Upper lobe of left lung (tissue), 6 donors: ENCODE results near the gene MORN1. TPM values are rescaled to one million over a fixed set of nuclear protein-coding genes. Genes with fewer than 3 reads are reported as not detected.

Experiments
- ATAC-seq, 2 donors: fragments of 200-7000 bp; cut with Tn5 transposase; one replicate each; pipeline ENCODE4 v1.9.1; 2022; ENCODE audit warnings: mild to moderate bottlenecking in 2 of 2, moderate library complexity in 2 of 2; ENCODE audit not compliant: low FRiP score in 2 of 2
- DNase-seq, 2 donors: peaks; one replicate each; pipeline ENCODE4 v3.0.0-alpha.2; 2019 to 2020
- H3K27ac ChIP-seq, 4 donors: fragments of 200-600 bp; sonication (generic); one replicate each; pipeline ENCODE4 v1.5.1; 2016 to 2019
- H3K27me3 ChIP-seq, 4 donors: fragments of 200-600 bp; sonication (generic); one replicate each; pipeline ENCODE4 v1.5.1; 2017 to 2019
- H3K36me3 ChIP-seq, 4 donors: fragments of 200-600 bp; sonication (generic); one replicate each; pipeline ENCODE4 v1.5.1; 2016 to 2019
- H3K4me1 ChIP-seq, 4 donors: fragments of 200-600 bp; sonication (generic); one replicate each; pipeline ENCODE4 v1.5.1; 2018 to 2019
- H3K4me3 ChIP-seq, 4 donors: fragments of 200-600 bp; sonication (generic); one replicate each; pipeline ENCODE4 v1.5.1; 2017 to 2019; ENCODE audit warnings: mild to moderate bottlenecking in 2 of 4, moderate library complexity in 1 of 4
- H3K9me3 ChIP-seq, 4 donors: fragments of 200-600 bp; sonication (generic); one replicate each; pipeline ENCODE4 v1.5.1; 2018 to 2019
- EP300 ChIP-seq, 4 donors: sonication (generic); formaldehyde crosslinking; IDR thresholded peaks; one replicate each; pipeline ENCODE4 v1.5.1; 2017; ENCODE audit warnings: antibody characterized with exemption in 4 of 4, control low read depth in 2 of 4
- POLR2A ChIP-seq, 4 donors: fragments of 450-650 bp; IDR thresholded peaks; one replicate each; pipeline ENCODE4 v1.5.1; 2016 to 2017; ENCODE audit warnings: antibody characterized with exemption in 4 of 4, mild to moderate bottlenecking in 2 of 4
- POLR2AphosphoS5 ChIP-seq, 2 donors: sonication (generic); formaldehyde crosslinking; IDR thresholded peaks; one replicate each; pipeline ENCODE4 v1.5.1; 2017; ENCODE audit warnings: antibody characterized with exemption in 2 of 2
- WGBS, 2 donors: methylation state at CpG; one replicate each; pipeline ENCODE4 v1.1.5; 2017 to 2018; 5-methylcytosine and 5-hydroxymethylcytosine counted together
- total RNA-seq, 6 donors: library from RNA; depleted of rRNA in 4 of 6; stranded (reverse); fragments of >200 nt in 4 of 6; gene quantifications; one replicate each; pipeline versions ENCODE4 v1.1.0 to v1.2.1, GENCODE V29; 2016 to 2021
- TF ChIP-seq, protein P1 (sequence below), 6 experiments: fragments of 450-650 bp in 4 of 6; fragments of 200-600 bp in 2 of 6; sonication (generic) in 2 of 6; IDR thresholded peaks; one replicate each; pipeline ENCODE4 v1.5.1; 2016 to 2019; ENCODE audit warnings: antibody characterized with exemption in 6 of 6
- donor health status: DM: no; HTN: no; CAD: no; lungs with moderate emphysema.
- donor health status: DM: no; HTN: yes; CAD: no; lungs with severe emphysema.

Gene MORN1
- total RNA-seq, 6 donors from 2014 or later, result 8.5 to 23.4 (median 14.6) TPM

DNA sequence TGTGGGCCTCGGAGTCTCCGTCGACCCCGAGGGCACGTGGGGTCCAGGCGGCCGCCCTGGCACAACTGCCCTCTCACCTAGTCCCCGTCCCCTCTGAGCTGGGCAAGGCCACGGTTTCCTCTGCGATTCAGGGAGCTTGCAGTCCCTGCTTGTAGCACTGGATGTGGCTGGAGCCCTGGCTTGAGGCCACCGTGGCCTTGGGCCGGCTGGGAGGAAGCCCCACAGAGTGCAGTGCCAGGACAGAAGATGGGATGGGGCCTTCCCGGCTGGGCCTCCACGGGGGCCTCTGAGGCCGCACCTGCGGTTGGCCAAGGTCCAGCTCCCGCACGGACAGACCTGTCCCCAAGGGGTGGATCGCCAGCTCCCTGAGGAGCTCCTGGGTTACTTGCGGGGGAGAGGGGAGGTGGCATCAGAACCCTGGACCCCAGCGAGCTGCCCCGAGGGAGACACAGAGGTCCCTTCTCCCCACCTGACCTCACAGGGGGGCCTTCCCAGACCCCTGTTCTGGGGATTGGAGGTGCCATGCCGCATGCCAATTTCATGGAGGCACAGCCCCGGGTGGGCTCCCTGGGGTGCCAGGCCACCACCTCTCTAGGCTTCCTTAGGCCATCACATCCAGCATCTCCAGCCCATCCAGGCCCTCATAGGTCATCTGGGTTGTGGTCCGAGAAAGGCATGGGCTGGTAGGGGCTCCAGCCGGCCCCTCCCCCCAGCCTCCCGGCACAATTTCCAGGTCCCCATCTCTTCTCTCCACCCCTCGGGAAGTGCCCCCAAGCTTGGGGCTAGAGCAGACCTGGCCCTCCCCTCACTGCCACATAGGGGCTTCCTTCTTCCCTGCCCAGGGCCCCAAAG, 80.8 kb downstream of the MORN1 start:
- peaks cover 32 to 47% (median 41%) of the 10 kb centered on the region in 4 donors for H3K4me1 ChIP-seq
- H3K27ac ChIP-seq, result peak overlapping the region; percentile 88 to 95 (median 94)
- TF ChIP-seq EP300 (IDR thresholded peaks at IDR 0.05) (no peak), POLR2A (IDR thresholded peaks at IDR 0.05) (no peak), POLR2AphosphoS5 (IDR thresholded peaks at IDR 0.05) (no peak)
- TF ChIP-seq, protein P1, sequence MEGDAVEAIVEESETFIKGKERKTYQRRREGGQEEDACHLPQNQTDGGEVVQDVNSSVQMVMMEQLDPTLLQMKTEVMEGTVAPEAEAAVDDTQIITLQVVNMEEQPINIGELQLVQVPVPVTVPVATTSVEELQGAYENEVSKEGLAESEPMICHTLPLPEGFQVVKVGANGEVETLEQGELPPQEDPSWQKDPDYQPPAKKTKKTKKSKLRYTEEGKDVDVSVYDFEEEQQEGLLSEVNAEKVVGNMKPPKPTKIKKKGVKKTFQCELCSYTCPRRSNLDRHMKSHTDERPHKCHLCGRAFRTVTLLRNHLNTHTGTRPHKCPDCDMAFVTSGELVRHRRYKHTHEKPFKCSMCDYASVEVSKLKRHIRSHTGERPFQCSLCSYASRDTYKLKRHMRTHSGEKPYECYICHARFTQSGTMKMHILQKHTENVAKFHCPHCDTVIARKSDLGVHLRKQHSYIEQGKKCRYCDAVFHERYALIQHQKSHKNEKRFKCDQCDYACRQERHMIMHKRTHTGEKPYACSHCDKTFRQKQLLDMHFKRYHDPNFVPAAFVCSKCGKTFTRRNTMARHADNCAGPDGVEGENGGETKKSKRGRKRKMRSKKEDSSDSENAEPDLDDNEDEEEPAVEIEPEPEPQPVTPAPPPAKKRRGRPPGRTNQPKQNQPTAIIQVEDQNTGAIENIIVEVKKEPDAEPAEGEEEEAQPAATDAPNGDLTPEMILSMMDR (IDR thresholded peaks at IDR 0.05), result no peak
- 70 to 84% methylated on average over 8 to 19 of the region's 28 CpGs for WGBS, 2 donors
- DNase-seq, result peak in 1 of 2 donors; percentile 86
- H3K27me3 ChIP-seq, result peaks cover 0 to 7% (median 0%) of the 10 kb centered on the region in 4 donors
- no peak overlapping the region for H3K4me3 ChIP-seq
- no peaks in the 10 kb centered on the region for H3K9me3 ChIP-seq
- no peak for ATAC-seq
- peaks cover 16 to 44% (median 38%) of the 10 kb centered on the region in 4 donors for H3K36me3 ChIP-seq

DNA sequence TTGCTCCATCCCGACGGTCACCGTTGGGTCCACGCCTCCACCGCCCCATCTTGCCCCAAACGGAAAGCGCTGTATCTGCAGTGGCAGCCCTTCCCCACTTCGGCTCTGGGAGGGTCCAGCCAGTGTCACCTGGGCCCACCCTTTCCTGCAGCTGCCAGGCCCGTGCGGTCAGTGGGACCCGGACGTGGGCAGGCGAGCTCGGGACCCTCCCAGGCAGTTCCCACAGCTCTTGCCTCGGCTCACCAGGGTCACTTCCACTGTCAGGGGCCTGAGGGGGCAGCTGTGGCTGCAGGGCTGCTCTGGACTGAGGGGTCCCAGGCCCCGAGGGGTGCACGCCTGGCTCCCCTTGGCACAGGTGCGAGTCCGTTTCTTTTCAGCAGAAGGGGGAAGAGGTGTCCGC, 82.5 kb downstream of the MORN1 start:
- Histone ChIP-seq H3K9me3 (no peaks in the 10 kb centered on the region), H3K4me3 (no peak overlapping the region), H3K27ac (no peak overlapping the region), H3K36me3 (peaks cover 24 to 61% (median 55%) of the 10 kb centered on the region in 4 donors), H3K27me3 (no peaks in the 10 kb centered on the region), H3K4me1 (peaks cover 22 to 30% (median 27%) of the 10 kb centered on the region in 4 donors)
- DNase-seq (peak in 1 of 2 donors; percentile 75), ATAC-seq (no peak)
- 92 to 93% methylated on average over 13 to 20 of the region's 20 CpGs for WGBS, 2 donors
- TF ChIP-seq POLR2A (IDR thresholded peaks at IDR 0.05) (no peak), POLR2AphosphoS5 (IDR thresholded peaks at IDR 0.05) (no peak)
- TF ChIP-seq, protein P1 (IDR thresholded peaks at IDR 0.05), result no peak

DNA sequence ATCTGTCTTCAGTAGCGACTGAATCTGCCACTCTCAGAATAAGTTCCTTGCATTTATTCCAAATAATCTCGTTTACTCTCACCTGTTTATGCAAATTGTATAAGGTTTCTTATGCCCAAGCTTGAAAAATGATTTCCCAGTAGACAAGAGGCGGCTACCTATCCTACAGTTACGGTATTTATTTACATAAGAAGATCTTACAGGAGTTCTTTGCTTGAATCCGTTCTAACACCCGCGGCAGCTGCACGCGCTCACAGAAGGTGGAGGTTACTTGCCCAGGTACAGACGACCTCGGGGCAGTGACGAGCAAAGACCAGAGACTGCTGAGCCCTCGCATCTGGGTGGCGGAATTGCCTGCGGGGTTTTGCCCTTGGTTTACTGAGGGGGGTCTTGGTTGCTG, 83.4 kb downstream of the MORN1 start:
- peak in 1 of 2 donors; percentile 31 for DNase-seq
- Histone ChIP-seq H3K4me3 (no peak overlapping the region), H3K27ac (no peak overlapping the region), H3K27me3 (no peaks in the 10 kb centered on the region), H3K36me3 (peaks cover 26 to 68% (median 62%) of the 10 kb centered on the region in 4 donors), H3K9me3 (no peaks in the 10 kb centered on the region), H3K4me1 (peaks cover 14 to 30% (median 19%) of the 10 kb centered on the region in 4 donors)
- no peak for ATAC-seq
- TF ChIP-seq POLR2AphosphoS5 (IDR thresholded peaks at IDR 0.05) (no peak), POLR2A (IDR thresholded peaks at IDR 0.05) (no peak), EP300 (IDR thresholded peaks at IDR 0.05) (no peak)
- TF ChIP-seq, protein P1 (IDR thresholded peaks at IDR 0.05), result no peak
- 91 to 92% methylated on average over 15 of the region's 15 CpGs for WGBS, 2 donors

DNA sequence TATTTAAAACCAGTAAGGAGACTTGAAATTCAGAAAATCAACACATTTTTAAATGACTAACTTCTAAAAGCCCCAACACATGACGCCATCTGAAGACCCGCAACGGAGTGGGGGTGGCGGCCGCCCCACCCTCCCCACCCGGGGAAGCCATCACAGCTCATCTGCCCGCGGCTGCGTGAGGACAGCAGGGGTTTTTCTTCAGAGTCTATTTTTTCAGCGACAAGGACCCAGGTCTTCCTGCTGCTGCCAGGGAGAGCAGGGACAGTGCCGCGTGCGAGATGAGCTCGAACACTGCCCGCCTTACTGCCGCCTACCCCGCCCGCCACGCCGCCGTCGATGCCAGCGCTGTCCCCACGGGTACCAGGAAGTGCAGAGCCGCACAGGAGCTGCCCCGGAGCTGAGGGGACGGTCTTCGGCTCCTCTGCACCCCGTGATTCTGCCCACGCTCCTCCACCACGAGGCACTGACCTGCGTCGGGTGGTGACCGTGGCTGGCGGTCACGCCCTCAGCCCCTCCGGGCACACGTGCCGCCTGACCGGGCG, 84.2 kb downstream of the MORN1 start:
- peaks cover 7 to 30% (median 12%) of the 10 kb centered on the region in 4 donors for H3K4me1 ChIP-seq

More for the DNA sequence above, 84.2 kb downstream of the MORN1 start:
- whole genome bisulfite sequencing, 2 donors, result 97 to 99% methylated on average over 29 to 41 of the region's 41 CpGs
- ATAC-seq (no peak), DNase-seq (peak in 1 of 2 donors; percentile 84)
- H3K9me3 ChIP-seq, result no peaks in the 10 kb centered on the region
- no peaks in the 10 kb centered on the region for H3K27me3 ChIP-seq
- peaks cover 26 to 70% (median 62%) of the 10 kb centered on the region in 4 donors for H3K36me3 ChIP-seq
- H3K4me3 ChIP-seq, result no peak overlapping the region
- H3K27ac ChIP-seq, result no peak overlapping the region
- no peak for TF ChIP-seq EP300 (IDR thresholded peaks at IDR 0.05)
- no peak for TF ChIP-seq POLR2A (IDR thresholded peaks at IDR 0.05)
- TF ChIP-seq, protein P1 (IDR thresholded peaks at IDR 0.05), result no peak
- TF ChIP-seq POLR2AphosphoS5 (IDR thresholded peaks at IDR 0.05), result no peak
